HK-2 (cell line): Measurements from ENCODE around the gene CPNE4.

Experiments
- DNase-seq: peaks from one replicate; pipeline ENCODE4 v3.0.0-alpha.2; 2018; ENCODE audit not compliant: unreplicated experiment

The CPNE4 gene

DNA sequence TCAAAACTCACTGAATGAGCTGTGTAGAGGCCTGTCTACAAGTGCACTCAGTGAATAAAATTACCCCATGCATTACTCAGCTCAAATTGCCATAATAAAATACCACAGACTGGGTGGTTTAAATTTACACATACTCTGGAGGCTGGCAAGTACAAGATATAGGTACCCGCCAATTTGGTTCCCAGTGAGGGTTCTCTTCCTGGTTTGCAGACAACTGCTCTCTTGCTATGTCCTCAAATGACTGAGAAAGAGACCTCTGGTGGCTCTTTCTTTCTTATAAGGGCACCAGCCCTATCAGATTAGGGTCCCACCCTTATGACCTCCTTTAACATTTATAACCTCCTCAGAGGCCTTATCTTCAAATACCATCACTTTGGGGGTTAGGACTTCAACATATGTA is 237.0 kb downstream of the CPNE4 start:
- DNase-seq = no peak

DNA sequence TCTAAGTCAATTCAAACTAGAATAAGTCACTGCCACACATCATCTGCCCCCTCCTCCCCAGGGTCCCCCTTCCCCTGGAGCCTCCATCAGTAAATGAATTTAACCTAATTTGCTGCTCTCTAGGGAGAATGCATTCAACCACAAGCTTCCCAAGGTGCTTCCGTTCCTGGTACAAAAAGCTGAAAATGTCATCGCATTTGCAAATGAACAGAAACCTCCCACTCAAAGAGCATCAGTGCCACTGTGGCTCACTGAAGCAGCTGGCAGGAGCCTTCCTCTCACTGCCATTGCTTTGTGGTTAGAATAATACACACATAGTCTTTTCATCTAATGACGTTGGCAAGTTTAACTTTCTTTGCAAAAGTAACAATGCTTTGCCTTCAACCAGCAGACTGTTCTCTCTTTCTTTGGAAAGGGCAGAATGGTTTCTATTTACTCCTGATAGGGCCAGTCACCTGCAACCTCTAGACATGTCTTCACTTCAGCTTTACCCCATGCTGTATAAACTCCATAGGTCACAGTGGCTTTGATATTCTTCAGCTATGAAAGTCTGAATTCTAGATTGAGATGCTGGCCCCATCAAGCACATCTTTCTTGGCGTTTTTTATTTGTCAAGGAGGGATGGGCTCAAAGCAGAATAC is 238.1 kb downstream of the CPNE4 start:
- DNase-seq = no peak

- no peak for DNase-seq
Measured at GRCh38 chr3:131796111-131796510, 238.7 kb downstream of the CPNE4 start.

DNA sequence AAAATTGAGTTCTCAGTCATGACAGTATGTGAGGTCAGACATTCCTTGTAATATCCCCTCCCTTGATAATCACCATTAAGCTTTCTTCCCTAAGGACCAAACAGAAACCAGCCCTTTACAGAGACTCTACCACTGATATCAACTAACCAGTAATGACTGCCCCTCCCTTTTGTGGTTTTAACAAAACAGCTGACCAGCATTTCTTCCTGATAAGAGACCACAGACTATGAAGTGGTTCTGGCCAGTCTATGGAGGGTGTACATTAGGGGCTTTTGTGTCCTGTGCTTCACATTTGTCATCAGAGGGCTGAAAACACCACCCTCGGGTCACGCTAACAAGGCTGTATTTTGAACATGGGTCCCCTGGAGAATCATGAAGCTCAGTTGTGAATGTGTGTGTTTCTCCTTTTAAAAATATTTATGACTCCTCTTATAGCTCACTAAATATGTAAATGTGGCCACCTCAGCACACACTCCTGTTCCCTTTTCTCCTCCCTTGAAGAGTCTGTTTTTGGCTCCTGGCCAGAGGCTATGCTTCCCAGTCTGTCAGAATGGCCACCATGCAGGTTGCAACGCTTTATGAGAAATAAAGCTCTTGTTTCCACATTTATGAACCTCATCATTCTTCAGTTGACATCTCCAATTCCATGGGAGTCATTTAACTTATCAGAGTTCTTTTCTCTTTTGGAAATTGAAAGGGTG is 239.3 kb downstream of the CPNE4 start:
- no peak for DNase-seq

DNA sequence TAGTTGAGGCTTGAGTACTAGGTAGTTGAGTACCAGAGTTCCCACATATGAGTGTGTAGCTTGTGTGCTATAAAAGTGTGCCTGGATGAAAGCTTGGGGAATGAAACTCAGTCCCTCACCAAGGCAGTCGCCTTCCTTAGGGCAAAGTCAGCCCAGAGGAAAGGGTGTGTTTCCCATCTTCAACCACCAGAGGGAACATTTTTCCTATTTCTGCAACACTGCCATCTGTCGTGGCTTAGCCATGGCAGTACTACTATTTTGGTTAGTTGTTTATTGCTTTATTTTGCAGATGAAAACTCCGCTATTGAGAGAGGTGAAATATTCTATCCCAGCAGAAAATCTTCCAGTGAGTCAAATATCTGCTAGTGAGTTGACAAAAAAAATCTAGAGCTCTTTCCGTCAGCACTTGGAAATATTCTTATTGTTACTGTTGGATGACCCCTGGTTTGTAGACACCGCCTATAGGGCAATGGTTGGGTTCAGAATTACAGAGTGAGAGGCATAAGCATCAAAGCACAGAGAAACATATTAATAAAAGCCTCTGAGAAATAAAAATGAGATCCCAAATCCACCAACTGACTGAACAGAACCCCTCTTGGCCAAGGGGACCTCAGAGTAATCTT is 239.9 kb downstream of the CPNE4 start:
- DNase-seq = peak; percentile 22

DNA sequence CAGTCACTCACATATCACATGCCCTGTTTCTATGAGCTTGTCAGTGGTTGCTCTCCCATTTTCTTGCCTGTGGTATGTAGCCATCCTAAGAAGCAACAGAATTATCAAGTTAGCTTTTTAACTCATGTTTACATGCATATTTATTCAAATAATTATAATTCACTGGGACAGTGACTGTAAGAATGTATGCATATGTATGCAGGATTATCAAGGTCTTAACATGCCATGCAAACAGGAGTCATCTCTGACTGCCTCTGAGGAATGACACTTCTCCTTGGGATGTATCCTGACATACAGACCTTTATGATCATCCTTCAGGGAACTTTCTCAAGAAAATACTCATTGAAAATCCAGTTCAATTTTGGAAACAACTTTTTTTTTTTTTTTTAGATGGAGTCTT is 240.9 kb downstream of the CPNE4 start:
- DNase-seq = no peak

GRCh38 chr3:131789188-131789587 is 245.6 kb downstream of the CPNE4 start:
- no peak for DNase-seq

DNA sequence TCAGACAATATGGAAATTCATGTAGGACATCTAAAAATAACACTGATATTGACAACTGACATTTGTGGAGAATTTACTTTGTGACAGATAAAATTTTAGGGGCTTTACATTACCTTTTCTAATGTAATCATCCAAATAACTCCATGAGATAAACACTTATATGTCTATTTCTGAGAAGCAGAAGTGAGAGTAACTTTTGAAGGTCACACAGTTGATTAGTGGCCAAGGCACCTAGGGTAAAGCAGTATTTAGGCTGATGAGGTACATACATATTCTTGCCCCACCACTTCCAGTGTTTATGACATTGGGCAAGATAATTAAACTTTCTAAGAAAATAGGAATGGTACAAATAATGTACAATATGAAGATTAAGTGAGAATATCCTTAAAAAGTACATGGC is 248.4 kb downstream of the CPNE4 start:
- DNase-seq = no peak

GRCh38 chr3:131782751-131783150 is 252.1 kb downstream of the CPNE4 start:
- DNase-seq = no peak

DNA sequence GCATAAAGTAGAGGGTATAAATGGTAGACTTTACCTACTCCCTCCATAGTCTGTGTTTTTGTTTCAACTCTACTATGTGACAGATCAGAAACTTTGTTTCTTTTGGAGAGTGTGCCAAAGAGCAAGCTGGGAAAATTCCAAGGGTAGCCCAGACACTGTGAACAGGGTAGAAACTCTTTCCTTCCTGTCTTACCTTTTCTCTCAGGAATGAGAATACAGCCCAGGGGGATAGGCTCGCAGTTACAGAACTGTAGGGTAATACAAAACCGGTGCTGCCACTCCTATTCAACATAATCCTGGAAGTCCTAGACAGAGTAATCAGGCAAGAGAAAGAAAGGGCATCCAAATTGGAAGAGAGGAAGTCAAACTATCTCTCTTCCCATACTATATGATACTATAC is 256.3 kb downstream of the CPNE4 start:
- no peak for DNase-seq

- no peak for DNase-seq
Measured at GRCh38 chr3:131775650-131776049, 259.2 kb downstream of the CPNE4 start.

DNA sequence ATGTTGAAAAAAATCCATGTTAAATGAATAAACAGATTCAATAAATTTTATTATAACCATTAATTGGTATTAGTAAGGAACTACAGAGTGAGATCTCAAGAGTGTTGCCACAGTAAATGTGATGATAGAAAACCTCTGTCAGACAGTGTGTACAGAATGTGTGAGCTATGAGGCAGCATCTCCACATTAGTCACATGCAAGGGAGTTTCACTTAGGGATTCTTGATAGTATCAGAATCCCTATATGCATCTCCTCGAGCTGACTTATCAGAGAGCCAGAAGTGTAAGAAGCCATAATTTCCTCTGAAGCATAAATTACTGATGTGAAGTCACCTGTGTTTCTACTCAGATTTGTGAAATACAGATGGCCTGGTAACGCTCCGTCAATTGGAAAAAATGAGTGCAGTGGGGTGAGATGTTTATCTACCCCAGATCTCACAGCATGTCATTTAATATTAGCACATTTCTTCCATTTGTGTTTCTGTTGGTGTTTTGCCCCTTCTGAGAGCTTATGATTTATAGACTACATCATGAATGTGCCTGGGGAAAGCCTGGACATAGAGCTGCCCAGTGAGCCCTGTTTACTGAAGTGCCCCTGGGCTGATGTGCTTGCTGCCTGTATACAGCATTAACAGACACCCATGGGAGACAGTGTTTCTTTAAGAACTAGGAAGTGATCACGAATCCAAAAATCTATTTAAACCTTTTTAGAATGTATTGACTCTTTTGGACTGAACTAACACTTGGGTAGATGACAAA is 262.4 kb downstream of the CPNE4 start:
- DNase-seq = no peak

DNA sequence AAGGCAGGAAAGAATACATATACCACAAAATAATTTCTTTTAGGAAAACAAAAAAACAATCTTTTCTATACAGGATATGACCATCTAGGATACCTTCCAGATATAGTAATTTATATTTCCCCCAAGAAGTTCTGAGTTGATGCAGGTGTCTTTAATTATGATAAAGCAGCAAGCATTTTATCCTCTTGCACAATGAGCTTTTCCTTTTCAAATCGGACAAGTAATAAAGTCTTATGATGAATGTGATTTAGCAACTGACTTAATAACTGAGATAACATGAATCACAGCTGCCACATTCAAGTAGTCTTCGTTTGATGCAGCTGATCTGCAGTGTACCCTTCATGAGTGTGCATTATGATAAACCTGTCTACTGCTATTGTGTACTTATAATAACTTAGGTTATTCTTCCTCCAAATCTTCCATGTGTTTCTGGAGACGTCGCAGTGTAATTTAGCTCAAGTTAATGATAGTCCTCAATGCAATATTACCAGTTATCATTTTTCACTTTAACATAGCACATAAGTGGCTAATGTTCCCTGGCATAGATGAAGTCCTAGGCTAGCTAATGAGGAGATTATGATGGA is 271.7 kb downstream of the CPNE4 start:
- no peak for DNase-seq

- no peak for DNase-seq
Measured at GRCh38 chr3:131756405-131756804, 278.4 kb downstream of the CPNE4 start.

DNA sequence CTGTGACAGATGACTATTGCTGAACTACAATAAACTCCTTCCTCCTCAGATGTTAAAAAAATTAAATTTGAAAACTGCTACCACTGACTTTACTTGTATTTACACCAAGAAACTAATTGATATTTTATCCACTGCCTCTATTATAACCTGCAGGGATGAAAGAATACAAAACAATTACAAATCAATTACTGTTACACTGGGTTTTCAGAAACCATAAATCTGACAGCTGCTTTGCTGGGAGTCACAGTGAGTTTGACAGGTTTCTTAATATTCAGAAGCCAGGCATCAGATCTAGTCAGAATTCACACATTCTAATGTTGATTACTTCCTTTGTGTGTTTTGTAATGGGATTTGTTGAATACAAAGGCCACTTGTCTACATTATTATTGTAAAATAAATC is 279.4 kb downstream of the CPNE4 start:
- no peak for DNase-seq

- no peak for DNase-seq
Measured at GRCh38 chr3:131750256-131750655, 284.6 kb downstream of the CPNE4 start.

- no peak for DNase-seq
Measured at GRCh38 chr3:131749826-131750225, 285.0 kb downstream of the CPNE4 start.

GRCh38 chr3:131747466-131747865 is 287.3 kb downstream of the CPNE4 start:
- no peak for DNase-seq

- no peak for DNase-seq
Measured at GRCh38 chr3:131744765-131745164, 290.0 kb downstream of the CPNE4 start.

GRCh38 chr3:131743126-131743525 is 291.7 kb downstream of the CPNE4 start:
- no peak for DNase-seq

DNA sequence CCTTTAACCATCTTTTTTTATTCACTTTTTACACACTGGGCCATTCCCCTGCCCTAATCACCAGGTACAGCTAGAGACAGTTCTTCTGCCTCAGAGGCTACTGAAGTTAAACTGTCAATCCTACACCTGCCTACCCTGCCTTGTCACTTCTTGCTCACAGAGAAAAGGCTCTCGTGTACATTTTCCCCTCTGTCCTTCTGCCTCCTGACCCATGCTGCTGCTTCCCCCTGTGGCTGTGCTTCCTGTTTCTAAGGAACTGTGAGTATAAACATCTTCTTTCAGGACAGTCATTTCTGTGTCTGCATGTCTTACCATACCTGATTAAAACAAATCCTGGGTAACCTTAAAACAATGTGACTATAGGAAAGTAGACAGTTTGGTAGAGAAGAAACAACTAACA is 295.6 kb downstream of the CPNE4 start:
- DNase-seq = no peak

DNA sequence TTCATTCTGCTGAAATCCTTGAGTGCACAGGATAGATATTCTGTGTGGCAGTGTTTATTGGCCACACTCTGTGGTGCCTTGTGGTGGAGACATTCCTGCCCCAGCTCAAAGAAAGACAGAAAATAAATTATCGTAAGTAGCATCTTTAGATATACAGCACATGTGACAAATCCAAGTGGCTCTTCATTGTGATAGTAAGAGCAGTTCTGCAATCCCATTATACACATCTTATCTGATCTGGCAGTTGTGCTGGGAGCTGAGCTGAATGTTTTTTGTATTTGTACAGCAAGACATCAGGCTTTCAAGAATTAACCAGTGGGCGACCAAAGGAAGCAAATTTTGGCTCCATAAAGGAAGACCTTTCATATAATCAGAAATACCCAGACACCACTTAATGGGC is 296.7 kb downstream of the CPNE4 start:
- no peak for DNase-seq
